GM12872 (cell line): Measurements from ENCODE around the gene BARHL1.

ENCODE experiments used
- TF ChIP-seq, protein P1 (sequence below): IDR thresholded peaks from 3 replicates; pipeline ENCODE4 v1.5.1; 2011; ENCODE audit warnings: low read depth, mild to moderate bottlenecking, low read length, moderate library complexity; ENCODE audit not compliant: insufficient read depth

BARHL1 gene

DNA sequence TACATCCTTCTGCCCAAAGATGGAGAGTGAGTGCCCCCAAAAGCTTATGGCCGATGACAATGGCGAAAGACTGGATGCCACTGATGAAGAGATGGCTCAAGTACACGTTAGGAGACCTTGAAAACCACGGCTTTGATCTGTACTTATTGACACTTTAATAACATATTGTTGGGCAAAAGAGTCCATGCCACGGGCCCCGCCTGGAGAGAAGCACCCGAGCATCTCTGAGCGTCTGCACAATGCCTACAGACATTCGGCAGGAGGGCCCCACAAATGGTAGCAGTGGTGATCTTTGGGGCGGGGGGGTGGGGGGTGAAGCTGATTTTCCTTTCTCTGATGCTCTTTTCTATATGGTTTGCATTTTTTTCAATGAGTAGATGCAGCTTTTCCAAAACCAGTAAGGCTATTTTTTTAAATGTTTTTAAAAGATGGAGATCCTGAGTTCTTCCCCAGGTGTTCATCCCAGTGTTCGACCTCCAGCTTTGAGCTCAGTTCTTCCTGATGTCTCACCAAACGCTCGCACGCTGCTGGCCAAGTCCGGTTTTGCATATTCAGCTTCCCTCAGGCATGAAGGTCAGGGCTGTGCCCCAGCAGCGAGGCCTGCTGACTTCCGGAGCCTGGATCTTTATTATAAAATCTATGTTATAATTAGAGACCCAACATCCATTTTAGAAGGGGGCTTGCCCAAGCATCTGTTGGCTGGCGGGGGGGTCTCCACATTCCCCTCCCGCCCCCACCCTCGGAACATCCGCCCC is 34.3 kb upstream of the BARHL1 start:
- TF ChIP-seq, protein P1, sequence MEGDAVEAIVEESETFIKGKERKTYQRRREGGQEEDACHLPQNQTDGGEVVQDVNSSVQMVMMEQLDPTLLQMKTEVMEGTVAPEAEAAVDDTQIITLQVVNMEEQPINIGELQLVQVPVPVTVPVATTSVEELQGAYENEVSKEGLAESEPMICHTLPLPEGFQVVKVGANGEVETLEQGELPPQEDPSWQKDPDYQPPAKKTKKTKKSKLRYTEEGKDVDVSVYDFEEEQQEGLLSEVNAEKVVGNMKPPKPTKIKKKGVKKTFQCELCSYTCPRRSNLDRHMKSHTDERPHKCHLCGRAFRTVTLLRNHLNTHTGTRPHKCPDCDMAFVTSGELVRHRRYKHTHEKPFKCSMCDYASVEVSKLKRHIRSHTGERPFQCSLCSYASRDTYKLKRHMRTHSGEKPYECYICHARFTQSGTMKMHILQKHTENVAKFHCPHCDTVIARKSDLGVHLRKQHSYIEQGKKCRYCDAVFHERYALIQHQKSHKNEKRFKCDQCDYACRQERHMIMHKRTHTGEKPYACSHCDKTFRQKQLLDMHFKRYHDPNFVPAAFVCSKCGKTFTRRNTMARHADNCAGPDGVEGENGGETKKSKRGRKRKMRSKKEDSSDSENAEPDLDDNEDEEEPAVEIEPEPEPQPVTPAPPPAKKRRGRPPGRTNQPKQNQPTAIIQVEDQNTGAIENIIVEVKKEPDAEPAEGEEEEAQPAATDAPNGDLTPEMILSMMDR, result no peak

GRCh38 chr9:132548751-132549640 is 33.4 kb upstream of the BARHL1 start:
- TF ChIP-seq, protein P1, result no peak

DNA sequence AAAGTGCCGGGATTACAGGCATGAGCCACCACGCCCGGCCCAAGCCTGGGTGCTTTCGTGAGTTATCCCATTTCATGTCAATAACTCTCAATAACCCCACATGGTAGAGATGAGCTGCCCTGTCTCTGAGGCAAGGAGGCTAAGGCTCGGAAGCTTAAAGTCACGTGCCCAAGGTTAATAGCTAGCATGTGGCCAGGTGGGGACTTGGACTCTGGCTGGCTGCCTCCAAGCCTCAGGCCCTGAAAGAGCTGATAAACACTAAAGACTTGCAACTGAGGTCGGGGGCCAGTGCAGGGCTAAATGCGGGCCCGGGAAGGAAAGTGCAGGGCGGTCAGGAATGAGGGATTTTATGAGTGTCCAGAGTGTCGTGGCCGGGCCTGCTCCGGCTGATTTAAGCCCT is 30.9 kb upstream of the BARHL1 start:
- TF ChIP-seq, protein P1, result no peak

- TF ChIP-seq, protein P1, result no peak
Observed at GRCh38 chr9:132552041-132552440, 30.4 kb upstream of the BARHL1 start.

- TF ChIP-seq, protein P1, result no peak
Observed at GRCh38 chr9:132554755-132555154, 27.7 kb upstream of the BARHL1 start.

- TF ChIP-seq, protein P1, result no peak
Observed at GRCh38 chr9:132555528-132555927, 26.9 kb upstream of the BARHL1 start.

- TF ChIP-seq, protein P1, result no peak
Observed at GRCh38 chr9:132556235-132556634, 26.2 kb upstream of the BARHL1 start.
